ENCODE results near the gene USH1G.

Gene USH1G

DNA sequence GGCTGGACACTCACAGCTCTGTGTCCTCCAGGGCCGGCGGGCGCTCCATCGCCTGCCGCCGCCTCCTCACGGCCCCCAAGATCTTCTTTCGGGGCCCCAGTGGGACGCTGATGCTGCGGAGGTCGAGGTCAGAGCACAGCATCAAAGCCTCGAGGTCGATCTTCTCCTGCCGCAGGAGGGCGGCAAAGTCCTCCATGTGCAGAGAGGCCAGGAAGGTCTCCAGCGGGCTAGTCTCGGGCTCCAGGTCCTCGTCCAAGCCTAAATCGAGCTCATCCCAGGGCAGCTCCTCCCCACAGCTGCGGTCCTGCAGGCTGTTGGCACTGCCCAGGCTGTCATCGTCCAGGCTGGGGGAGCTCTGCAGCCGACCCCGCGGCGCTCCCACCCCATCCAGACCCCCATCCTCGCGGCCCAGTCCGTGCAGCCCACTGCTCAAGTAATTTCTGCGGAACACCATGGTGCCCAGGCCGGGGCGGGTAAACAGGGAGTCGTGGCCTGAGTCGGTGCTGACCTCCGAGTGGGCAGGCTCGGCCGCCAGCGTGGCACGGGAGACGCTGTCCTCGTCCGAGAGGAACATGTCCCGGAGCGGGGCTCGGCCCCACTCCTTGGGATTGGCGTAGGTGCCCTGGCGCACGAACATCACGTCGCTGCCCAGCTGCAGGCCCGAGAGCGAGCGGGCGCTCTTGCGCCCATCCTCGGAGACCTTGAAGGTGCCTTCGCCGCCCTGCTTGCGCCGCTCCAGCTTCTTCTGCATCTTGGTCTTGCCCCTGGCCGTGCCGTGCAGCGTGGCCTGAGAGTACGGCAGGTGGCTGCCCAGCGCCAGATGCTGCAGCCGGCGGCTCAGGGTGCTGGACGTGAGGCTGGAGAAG is 3.4 kb downstream of the USH1G start:
- Histone ChIP-seq H3K27me3 (ENCODE audit: low read depth, low read length) (no peaks in the 10 kb centered on the region), H3K27ac (ENCODE audit: low read length) (no peak overlapping the region), H3K36me3 (replicated peaks; ENCODE audit: low read depth, low read length) (no peaks in the 10 kb centered on the region), H3K9ac (ENCODE audit: low read length) (no peak overlapping the region), H3K79me2 (ENCODE audit: low read length) (no peaks in the 10 kb centered on the region), H3K4me3 (ENCODE audit: low read length) (no peak overlapping the region), H2AFZ (ENCODE audit: low read depth, low read length) (no peak overlapping the region), H4K20me1 (ENCODE audit: insufficient read depth, low read length) (no peaks in the 10 kb centered on the region), H3K9me3 (ENCODE audit: insufficient read depth, low read length) (no peaks in the 10 kb centered on the region), H3K4me1 (ENCODE audit: low read length) (no peaks in the 10 kb centered on the region), H3K4me2 (ENCODE audit: low read length) (no peak overlapping the region)
- no peak for TF ChIP-seq EZH2phosphoT487 (IDR thresholded peaks at IDR 0.05; ENCODE audit: low read depth)
- no peak for TF ChIP-seq CTCF (IDR thresholded peaks at IDR 0.05; ENCODE audit: low read depth, low read length)

DNA sequence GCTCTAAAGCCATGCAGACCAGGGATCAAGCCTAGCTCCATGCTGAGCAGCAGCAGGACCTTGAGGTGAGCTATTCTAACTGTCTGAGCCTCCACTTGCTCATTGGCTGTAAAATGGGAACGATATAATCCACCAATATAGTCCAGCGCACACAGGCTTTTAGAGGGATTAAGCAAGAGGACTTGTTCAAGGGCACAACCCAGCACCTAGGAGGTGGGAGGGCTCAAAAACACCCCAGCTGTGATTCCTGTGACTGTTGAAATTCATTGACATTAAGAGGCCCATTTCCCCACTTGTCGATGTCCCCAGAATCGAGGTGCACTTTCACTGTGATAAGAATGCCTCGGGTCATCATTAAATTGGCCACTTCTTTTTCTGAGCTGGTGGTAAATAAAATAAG is 4.1 kb downstream of the USH1G start:
- Histone ChIP-seq H3K27me3 (ENCODE audit: low read depth, low read length) (no peaks in the 10 kb centered on the region), H3K79me2 (ENCODE audit: low read length) (no peaks in the 10 kb centered on the region)

DNA sequence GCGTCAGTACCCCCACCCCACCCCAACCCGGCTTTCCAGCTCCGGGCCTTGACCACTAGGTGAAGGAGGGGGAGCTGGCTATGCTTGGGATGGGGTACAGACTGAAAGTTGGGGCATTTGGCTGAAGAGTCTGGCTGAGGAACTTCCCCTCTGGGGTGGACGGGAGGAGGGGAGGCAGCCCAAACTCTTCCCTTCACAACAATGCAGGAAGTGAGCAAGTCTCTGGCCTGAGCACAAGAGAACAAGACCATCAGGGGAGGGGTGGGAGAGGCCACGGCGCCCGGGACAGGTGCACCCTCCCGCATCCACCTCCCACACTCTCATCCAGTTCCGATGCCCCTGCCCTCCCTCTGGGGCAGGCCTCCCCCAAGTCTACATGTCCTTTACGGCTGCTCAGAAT is 5.6 kb downstream of the USH1G start:
- Histone ChIP-seq H3K27me3 (ENCODE audit: low read depth, low read length) (no peaks in the 10 kb centered on the region), H3K4me1 (ENCODE audit: low read length) (no peaks in the 10 kb centered on the region), H4K20me1 (ENCODE audit: insufficient read depth, low read length) (no peaks in the 10 kb centered on the region), H3K36me3 (replicated peaks; ENCODE audit: low read depth, low read length) (no peaks in the 10 kb centered on the region), H3K79me2 (ENCODE audit: low read length) (no peaks in the 10 kb centered on the region), H3K4me3 (ENCODE audit: low read length) (no peak overlapping the region), H2AFZ (ENCODE audit: low read depth, low read length) (no peak overlapping the region), H3K27ac (ENCODE audit: low read length) (no peak overlapping the region), H3K9me3 (ENCODE audit: insufficient read depth, low read length) (no peaks in the 10 kb centered on the region), H3K9ac (ENCODE audit: low read length) (no peak overlapping the region), H3K4me2 (ENCODE audit: low read length) (no peak overlapping the region)
- TF ChIP-seq CTCF (IDR thresholded peaks at IDR 0.05; ENCODE audit: low read depth, low read length) (no peak), EZH2phosphoT487 (IDR thresholded peaks at IDR 0.05; ENCODE audit: low read depth) (no peak)

More for the DNA sequence above, 4.1 kb downstream of the USH1G start:
- TF ChIP-seq CTCF (IDR thresholded peaks at IDR 0.05; ENCODE audit: low read depth, low read length) (no peak), EZH2phosphoT487 (IDR thresholded peaks at IDR 0.05; ENCODE audit: low read depth) (no peak)
- Histone ChIP-seq H3K27ac (ENCODE audit: low read length) (no peak overlapping the region), H3K9me3 (ENCODE audit: insufficient read depth, low read length) (no peaks in the 10 kb centered on the region), H3K4me3 (ENCODE audit: low read length) (no peak overlapping the region), H3K4me2 (ENCODE audit: low read length) (no peak overlapping the region), H3K36me3 (replicated peaks; ENCODE audit: low read depth, low read length) (no peaks in the 10 kb centered on the region), H4K20me1 (ENCODE audit: insufficient read depth, low read length) (no peaks in the 10 kb centered on the region), H2AFZ (ENCODE audit: low read depth, low read length) (no peak overlapping the region), H3K4me1 (ENCODE audit: low read length) (no peaks in the 10 kb centered on the region), H3K9ac (ENCODE audit: low read length) (no peak overlapping the region)

DNA sequence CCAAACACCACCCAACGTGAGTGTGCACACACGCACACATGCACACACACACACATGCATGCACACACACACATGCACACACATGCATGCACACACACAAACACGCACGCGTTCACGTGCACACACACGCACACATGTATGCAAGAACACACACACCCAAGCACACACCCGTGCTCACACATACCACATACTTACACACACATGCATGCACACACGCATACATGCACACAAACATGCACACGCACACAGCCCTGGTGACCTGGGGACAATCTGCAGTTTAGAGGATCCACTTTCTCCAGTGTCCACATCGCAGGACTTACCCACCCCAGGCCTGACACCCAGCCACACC is 6.2 kb downstream of the USH1G start:
- H3K4me2 ChIP-seq (ENCODE audit: low read length) = no peak overlapping the region
- H3K27ac ChIP-seq (ENCODE audit: low read length) = no peak overlapping the region
- H3K79me2 ChIP-seq (ENCODE audit: low read length) = no peaks in the 10 kb centered on the region
- no peak overlapping the region for H3K9ac ChIP-seq (ENCODE audit: low read length)
- no peaks in the 10 kb centered on the region for H3K36me3 ChIP-seq (replicated peaks; ENCODE audit: low read depth, low read length)
- no peaks in the 10 kb centered on the region for H3K27me3 ChIP-seq (ENCODE audit: low read depth, low read length)
- H3K4me1 ChIP-seq (ENCODE audit: low read length) = no peaks in the 10 kb centered on the region
- no peak overlapping the region for H2AFZ ChIP-seq (ENCODE audit: low read depth, low read length)
- no peaks in the 10 kb centered on the region for H4K20me1 ChIP-seq (ENCODE audit: insufficient read depth, low read length)
- no peak overlapping the region for H3K4me3 ChIP-seq (ENCODE audit: low read length)
- no peak for TF ChIP-seq CTCF (IDR thresholded peaks at IDR 0.05; ENCODE audit: low read depth, low read length)
- H3K9me3 ChIP-seq (ENCODE audit: insufficient read depth, low read length) = no peaks in the 10 kb centered on the region
